Spleen (tissue), 11 donors: ENCODE measurements around the gene PRAMEF12. TPM values are rescaled to one million over a fixed set of nuclear protein-coding genes. Genes with fewer than 3 reads are reported as not detected.

Source experiments
- DNase-seq: peaks from one replicate; pipeline ENCODE4 v3.0.0-alpha.2; 2020
- H3K27ac ChIP-seq, 8 donors: fragments of 200-600 bp; sonication (generic) in 7 of 8; 1 replicate in 4 of 8; 2 replicates in 4 of 8; pipeline versions ENCODE4 v1.5.0 to v1.8.0; 2016 to 2021; ENCODE audit warnings: inconsistent platforms in 4 of 8, mild to moderate bottlenecking in 4 of 8, moderate library complexity in 1 of 8
- H3K27me3 ChIP-seq, 7 donors: fragments of 200-600 bp; sonication (generic) in 6 of 7; replicated peaks in 1 of 7; 1 replicate in 4 of 7; 2 replicates in 3 of 7; pipeline versions ENCODE4 v1.5.0 to v1.8.0; 2016 to 2021; ENCODE audit warnings: inconsistent platforms in 3 of 7, mild to moderate bottlenecking in 1 of 7
- H3K36me3 ChIP-seq, 6 donors: fragments of 200-600 bp; sonication (generic) in 5 of 6; 1 replicate in 4 of 6; 2 replicates in 2 of 6; pipeline versions ENCODE4 v1.5.0 to v1.8.0; 2016 to 2021; ENCODE audit warnings: inconsistent platforms in 2 of 6
- H3K4me1 ChIP-seq, 6 donors: fragments of 200-600 bp; sonication (generic) in 5 of 6; 1 replicate in 3 of 6; 2 replicates in 3 of 6; pipeline versions ENCODE4 v1.5.0 to v1.8.0; 2016 to 2021; ENCODE audit warnings: inconsistent platforms in 3 of 6
- H3K4me3 ChIP-seq, 8 donors: fragments of 200-600 bp; sonication (generic) in 7 of 8; 1 replicate in 4 of 8; 2 replicates in 4 of 8; pipeline versions ENCODE4 v1.5.0 to v1.8.0; 2016 to 2021; ENCODE audit warnings: inconsistent platforms in 4 of 8, mild to moderate bottlenecking in 4 of 8, moderate library complexity in 2 of 8
- H3K9me3 ChIP-seq, 8 donors: fragments of 200-600 bp; sonication (generic) in 7 of 8; 1 replicate in 4 of 8; 2 replicates in 4 of 8; pipeline versions ENCODE4 v1.5.0 to v1.8.0; 2016 to 2021; ENCODE audit warnings: inconsistent platforms in 4 of 8
- CTCF ChIP-seq, 11 experiments: fragments of 200-600 bp in 7 of 11; fragments of 450-650 bp in 4 of 11; sonication (generic) in 4 of 11; IDR thresholded peaks in 8 of 11; conservative IDR thresholded peaks in 3 of 11; 1 replicate in 7 of 11; 2 replicates in 4 of 11; pipeline versions ENCODE4 v1.4.0 to v1.8.0; 2016 to 2021; ENCODE audit warnings: antibody characterized with exemption in 11 of 11, inconsistent platforms in 4 of 11, mild to moderate bottlenecking in 1 of 11
- POLR2A ChIP-seq, 3 donors: fragments of 450-650 bp; IDR thresholded peaks; one replicate each; pipeline ENCODE4 v1.5.1; 2017; ENCODE audit warnings: antibody characterized with exemption in 3 of 3, mild to moderate bottlenecking in 1 of 3
- POLR2AphosphoS5 ChIP-seq, 3 donors: sonication (generic); formaldehyde crosslinking; IDR thresholded peaks; one replicate each; pipeline ENCODE4 v1.5.1; 2017; ENCODE audit warnings: antibody characterized with exemption in 3 of 3
- WGBS, 5 donors: extraction: QIAGEN DNeasy Blood & Tissue Kit in 3 of 5; methylation state at CpG; one replicate each; pipeline versions ENCODE4 v1.1.5 to v1.1.7; 2013 to 2018; 5-methylcytosine and 5-hydroxymethylcytosine counted together
- intact Hi-C: fragments of 100-400 bp; cut with DNase I; formaldehyde crosslinking; loops from one replicate; pipeline ENCODE4 v1.15.0; 2023; ENCODE audit warnings: low total_unique reads
- polyA plus RNA-seq, 3 donors: library from polyadenylated mRNA; stranded (reverse); fragments of 200-250 nt; gene quantifications; one replicate each; pipeline ENCODE4 v1.2.1, GENCODE V29; 2013
- total RNA-seq, 7 donors: library from RNA; depleted of rRNA in 3 of 7; stranded (reverse); fragments of >200 nt in 3 of 7; fragmentation: NEBNext Ultra II Directional in 4 of 7; extraction: Animal tissue kit (Norgen Biotek cat#: 25700) in 4 of 7; gene quantifications; one replicate each; pipeline versions ENCODE4 v1.1.0 to v1.2.1, GENCODE V29; 2016 to 2021
- donor health status: healthy with polysubstance abuse.
- donor health status: DM: no; HTN: no; CAD: no; lungs with moderate emphysema.
- donor health status: DM: no; HTN: no; CAD: no.
- donor health status: Bipolar disorder and iron deficiency.
- donor health status: healthy.
- donor health status: DM: no; HTN: no; CAD: no.
- donor health status: DM: yes; HTN: yes; CAD: no.

PRAMEF12 gene
- total and polyA plus RNA-seq, 10 donors, result not detected

GRCh38 chr1:12769976-12770505 lies 3.5 kb upstream of the PRAMEF12 start:
- H3K9me3 ChIP-seq, result no peaks in the 10 kb centered on the region
- DNase-seq, result no peak
- TF ChIP-seq CTCF (IDR thresholded peaks at IDR 0.05 in 8 of 11, conservative IDR thresholded peaks at IDR 0.05 in 3 of 11), result no peak
- TF ChIP-seq POLR2AphosphoS5 (IDR thresholded peaks at IDR 0.05), result no peak
- no peak for TF ChIP-seq POLR2A (IDR thresholded peaks at IDR 0.05)
- intact Hi-C loops, result no loop called here
- H3K27me3 ChIP-seq, result peaks cover 0 to 46% (median 10%) of the 10 kb centered on the region in 7 donors
- no peaks in the 10 kb centered on the region for H3K4me1 ChIP-seq
- no peak overlapping the region for H3K27ac ChIP-seq
- H3K4me3 ChIP-seq, result no peak overlapping the region
- 50 to 65% (median 60%) methylated on average over 7 of the region's 7 CpGs for WGBS, 5 donors
- no peaks in the 10 kb centered on the region for H3K36me3 ChIP-seq

- H3K36me3 ChIP-seq, result no peaks in the 10 kb centered on the region
- peaks cover 0 to 52% (median 10%) of the 10 kb centered on the region in 7 donors for H3K27me3 ChIP-seq
- H3K4me3 ChIP-seq, result no peak overlapping the region
- intact Hi-C loops, result no loop called here
- no peak for TF ChIP-seq POLR2A (IDR thresholded peaks at IDR 0.05)
- no peak for TF ChIP-seq CTCF (IDR thresholded peaks at IDR 0.05 in 8 of 11, conservative IDR thresholded peaks at IDR 0.05 in 3 of 11)
- no peak for TF ChIP-seq POLR2AphosphoS5 (IDR thresholded peaks at IDR 0.05)
- WGBS, 5 donors, result 76 to 98% (median 76%) methylated on average over 2 of the region's 2 CpGs
- no peaks in the 10 kb centered on the region for H3K4me1 ChIP-seq
- no peak overlapping the region for H3K27ac ChIP-seq
- DNase-seq, result no peak
- no peaks in the 10 kb centered on the region for H3K9me3 ChIP-seq
Measured at GRCh38 chr1:12770620-12771019, 2.9 kb upstream of the PRAMEF12 start.

GRCh38 chr1:12771186-12771585 lies 2.4 kb upstream of the PRAMEF12 start:
- Histone ChIP-seq H3K4me3 (no peak overlapping the region), H3K27ac (no peak overlapping the region), H3K36me3 (no peaks in the 10 kb centered on the region), H3K27me3 (peaks cover 0 to 53% (median 10%) of the 10 kb centered on the region in 7 donors), H3K9me3 (no peaks in the 10 kb centered on the region), H3K4me1 (no peaks in the 10 kb centered on the region)
- TF ChIP-seq CTCF (IDR thresholded peaks at IDR 0.05 in 8 of 11, conservative IDR thresholded peaks at IDR 0.05 in 3 of 11), result no peak
- TF ChIP-seq POLR2AphosphoS5 (IDR thresholded peaks at IDR 0.05), result no peak
- no peak for TF ChIP-seq POLR2A (IDR thresholded peaks at IDR 0.05)
- no peak for DNase-seq
- intact Hi-C loops, result no loop called here
- WGBS, 5 donors, result 67 to 79% (median 74%) methylated on average over 5 of the region's 5 CpGs

GRCh38 chr1:12772520-12772919 lies 1.0 kb upstream of the PRAMEF12 start:
- no peak overlapping the region for H3K27ac ChIP-seq
- WGBS, 5 donors, result 82 to 93% (median 83%) methylated on average over 5 of the region's 5 CpGs
- intact Hi-C loops, result no loop called here

More at GRCh38 chr1:12772520-12772919, 1.0 kb upstream of the PRAMEF12 start:
- Histone ChIP-seq H3K9me3 (no peaks in the 10 kb centered on the region), H3K4me1 (no peaks in the 10 kb centered on the region), H3K36me3 (no peaks in the 10 kb centered on the region), H3K4me3 (no peak overlapping the region), H3K27me3 (peaks cover 0 to 53% (median 10%) of the 10 kb centered on the region in 7 donors)
- TF ChIP-seq POLR2AphosphoS5 (IDR thresholded peaks at IDR 0.05), result no peak
- no peak for TF ChIP-seq POLR2A (IDR thresholded peaks at IDR 0.05)
- TF ChIP-seq CTCF (IDR thresholded peaks at IDR 0.05 in 8 of 11, conservative IDR thresholded peaks at IDR 0.05 in 3 of 11), result no peak
- no peak for DNase-seq
